Karpas-422 (cell line): ENCODE results near the gene SYTL3. TPM values are rescaled to one million over a fixed set of nuclear protein-coding genes. Genes with fewer than 3 reads are reported as not detected.

ENCODE experiments used
- DNase-seq: peaks from one replicate; pipeline ENCODE4 v3.0.0-alpha.2; 2015
- H2AFZ ChIP-seq: fragments of 200-600 bp; sonication (generic); 2 replicates; pipeline ENCODE4 v1.6.1; 2014; ENCODE audit warnings: antibody characterized with exemption, low read length, mixed read lengths
- H3K27ac ChIP-seq: fragments of 200-600 bp; sonication (generic); 2 replicates; pipeline ENCODE4 v1.5.1; 2014; ENCODE audit warnings: mild to moderate bottlenecking, low read length, moderate library complexity
- H3K27me3 ChIP-seq: fragments of 200-600 bp; sonication (generic); 2 replicates; pipeline ENCODE4 v1.6.1; 2014; ENCODE audit warnings: low read length, mixed read lengths
- H3K36me3 ChIP-seq: fragments of 200-600 bp; sonication (generic); 2 replicates; pipeline ENCODE4 v1.6.1; 2014; ENCODE audit warnings: low read length, mixed read lengths; ENCODE audit not compliant: insufficient read depth
- H3K4me1 ChIP-seq: fragments of 200-600 bp; sonication (generic); 2 replicates; pipeline ENCODE4 v1.6.1; 2014; ENCODE audit warnings: mild to moderate bottlenecking, low read length, mixed read lengths
- H3K4me2 ChIP-seq: fragments of 200-600 bp; sonication (generic); 2 replicates; pipeline ENCODE4 v1.6.1; 2014; ENCODE audit warnings: low read length, low read depth, mild to moderate bottlenecking; ENCODE audit not compliant: poor library complexity, severe bottlenecking
- H3K4me3 ChIP-seq: fragments of 200-600 bp; sonication (generic); 2 replicates; pipeline ENCODE4 v1.5.1; 2014; ENCODE audit warnings: mild to moderate bottlenecking, antibody characterized with exemption, low read length, mixed read lengths
- H3K79me2 ChIP-seq: fragments of 200-600 bp; sonication (generic); 2 replicates; pipeline ENCODE4 v1.6.1; 2014; ENCODE audit warnings: mild to moderate bottlenecking, low read length, mixed read lengths
- H3K9ac ChIP-seq: fragments of 200-600 bp; sonication (generic); 2 replicates; pipeline ENCODE4 v1.6.0; 2014; ENCODE audit warnings: low read length
- H3K9me2 ChIP-seq: fragments of 200-600 bp; sonication (generic), shearing (Covaris generic); replicated peaks from 2 replicates; pipeline ENCODE4 v1.6.0; 2014; ENCODE audit warnings: mild to moderate bottlenecking, low read length, moderate library complexity; ENCODE audit not compliant: insufficient read depth
- H3K9me3 ChIP-seq: fragments of 300-700, 200-600 bp; sonication (generic); 2 replicates; pipeline ENCODE4 v1.6.1; 2014; ENCODE audit warnings: low read length, mixed read lengths
- H4K20me1 ChIP-seq: fragments of 200-600 bp; sonication (generic); 2 replicates; pipeline ENCODE4 v1.6.1; 2014; ENCODE audit warnings: mild to moderate bottlenecking, antibody characterized with exemption, low read length, low read depth; ENCODE audit not compliant: insufficient read depth
- total RNA-seq: library from RNA; depleted of rRNA; stranded (reverse); fragments of >200 nt; shearing (Covaris generic); gene quantifications from 2 replicates; pipeline ENCODE4 v1.2.3, GENCODE V29; 2014; ENCODE audit warnings: low replicate concordance

The SYTL3 gene
- total RNA-seq, 1 experiment from 2014 or later: 0.41 TPM

DNA sequence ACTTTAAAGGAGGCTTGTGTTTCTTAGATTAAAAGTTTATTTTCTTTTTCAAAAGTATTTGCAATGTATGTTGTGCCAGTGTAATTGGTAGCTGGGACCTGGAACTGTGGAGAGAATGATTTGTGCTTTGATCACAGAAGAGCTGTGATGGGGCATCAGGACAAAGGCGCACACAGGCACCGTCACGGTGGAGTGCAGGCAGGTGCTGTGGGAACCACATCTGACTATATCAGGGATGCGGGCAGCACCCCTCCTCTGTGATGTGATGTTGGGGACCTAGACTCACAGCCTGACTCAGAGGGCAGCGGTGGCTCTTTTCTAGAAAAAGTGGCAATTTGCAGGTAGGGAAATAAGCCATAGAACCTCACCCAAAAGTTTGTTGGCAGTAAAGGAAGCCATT lies 34.5 kb downstream of the SYTL3 start:
- DNase-seq: peak; percentile 37
- Histone ChIP-seq H4K20me1 (no peaks in the 10 kb centered on the region), H3K4me3 (no peak overlapping the region), H3K4me2 (no peak overlapping the region), H3K4me1 (no peaks in the 10 kb centered on the region; the same call in 1 of the 2 replicates), H3K27ac (no peak overlapping the region), H3K36me3 (no peaks in the 10 kb centered on the region), H3K27me3 (no peaks in the 10 kb centered on the region), H3K9ac (no peak overlapping the region), H3K79me2 (no peaks in the 10 kb centered on the region), H3K9me2 (no peaks in the 10 kb centered on the region), H2AFZ (no peak overlapping the region), H3K9me3 (no peaks in the 10 kb centered on the region)

DNA sequence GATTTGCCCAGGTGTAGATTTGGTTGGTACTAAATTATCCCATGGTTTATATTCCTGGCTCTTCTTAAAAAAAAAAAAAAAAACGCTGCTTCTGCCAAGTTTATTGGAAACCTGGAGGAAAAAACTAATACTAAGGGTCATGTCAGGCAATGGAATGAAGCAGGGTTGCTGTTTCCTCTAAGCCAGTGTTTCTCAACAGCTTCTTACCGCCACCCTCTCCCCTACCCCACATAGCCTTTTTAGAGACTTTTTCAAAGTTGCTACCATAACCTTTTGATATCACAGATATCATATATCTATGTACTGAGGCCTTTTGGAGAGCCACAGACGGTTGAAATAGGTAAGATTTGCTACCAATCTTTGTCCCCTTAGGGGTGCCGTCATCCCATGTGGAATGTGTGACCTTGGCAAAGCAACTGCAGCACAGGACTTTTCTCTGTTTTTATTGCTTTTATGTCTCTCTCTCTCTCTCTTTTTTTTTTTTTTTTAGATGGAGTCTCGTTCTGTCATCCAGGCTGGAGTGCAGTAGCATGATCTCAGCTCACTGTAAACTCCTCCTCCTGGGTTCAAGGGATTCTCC lies 35.0 kb downstream of the SYTL3 start:
- Histone ChIP-seq H3K36me3 (no peaks in the 10 kb centered on the region), H3K27me3 (no peaks in the 10 kb centered on the region), H3K79me2 (no peaks in the 10 kb centered on the region), H2AFZ (no peak overlapping the region), H3K9me3 (no peaks in the 10 kb centered on the region), H3K4me1 (no peaks in the 10 kb centered on the region; the same call in 1 of the 2 replicates), H3K4me3 (no peak overlapping the region), H4K20me1 (no peaks in the 10 kb centered on the region), H3K27ac (no peak overlapping the region), H3K9ac (no peak overlapping the region), H3K9me2 (no peaks in the 10 kb centered on the region), H3K4me2 (no peak overlapping the region)
- peak; percentile 36 for DNase-seq

DNA sequence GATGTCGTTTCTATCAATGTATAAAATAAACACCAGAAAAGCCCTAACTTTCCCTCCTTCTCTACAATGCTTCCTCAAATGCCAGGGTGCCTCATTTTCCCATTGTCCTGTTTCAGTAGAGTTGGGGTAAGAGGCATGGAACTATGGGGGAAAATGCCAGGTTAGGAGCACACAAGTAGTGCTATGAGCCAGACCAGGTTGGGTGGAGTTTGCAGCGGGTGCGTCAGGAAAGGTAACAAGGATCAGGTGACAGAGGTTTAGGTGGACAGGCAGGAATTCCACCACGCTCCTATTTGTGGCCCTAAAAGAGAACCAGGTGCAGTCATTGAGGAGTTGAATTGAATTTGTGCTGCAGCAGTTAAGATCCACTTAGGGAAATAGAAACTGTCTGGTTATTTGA lies 36.5 kb downstream of the SYTL3 start:
- Histone ChIP-seq H3K27me3 (no peaks in the 10 kb centered on the region), H4K20me1 (no peaks in the 10 kb centered on the region), H3K9me2 (no peaks in the 10 kb centered on the region), H3K4me1 (no peaks in the 10 kb centered on the region; the same call in 1 of the 2 replicates), H3K79me2 (no peaks in the 10 kb centered on the region), H3K4me3 (no peak overlapping the region), H3K27ac (no peak overlapping the region), H3K4me2 (no peak overlapping the region), H3K9me3 (no peaks in the 10 kb centered on the region), H3K36me3 (no peaks in the 10 kb centered on the region), H3K9ac (no peak overlapping the region), H2AFZ (no peak overlapping the region)
- no peak for DNase-seq

DNA sequence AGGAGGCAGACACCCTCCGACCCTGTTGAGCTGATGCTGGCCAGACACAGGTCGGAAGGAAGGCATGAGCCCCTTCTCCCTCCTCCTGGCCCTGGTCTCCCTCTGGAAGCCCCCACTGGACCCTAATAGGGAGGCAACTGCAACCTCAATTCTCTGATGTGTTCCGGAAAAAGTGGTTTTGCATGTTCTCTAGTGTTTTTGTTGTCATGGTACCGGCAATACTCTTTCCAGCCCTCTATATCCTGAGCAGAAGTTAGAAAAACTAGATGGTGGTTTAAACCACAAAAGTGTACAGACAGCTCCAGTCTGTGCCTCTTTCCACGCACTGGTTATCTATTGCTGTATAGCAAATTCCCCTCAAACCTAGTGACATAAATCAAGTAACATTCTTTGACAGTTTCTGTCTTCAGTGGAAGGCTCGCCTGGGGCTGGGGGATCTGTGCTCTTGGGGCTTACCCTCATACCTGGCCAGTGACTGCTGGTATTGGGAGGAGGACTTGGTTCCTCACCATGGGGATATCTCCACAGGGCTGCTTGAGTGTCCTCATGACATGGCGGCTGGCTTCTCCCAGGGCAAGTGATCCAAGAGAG lies 37.0 kb downstream of the SYTL3 start:
- Histone ChIP-seq H3K27me3 (no peaks in the 10 kb centered on the region), H4K20me1 (no peaks in the 10 kb centered on the region), H3K9me2 (no peaks in the 10 kb centered on the region), H3K4me1 (peaks cover 3% of the 10 kb centered on the region), H3K79me2 (no peaks in the 10 kb centered on the region), H3K36me3 (no peaks in the 10 kb centered on the region), H3K9me3 (no peaks in the 10 kb centered on the region), H3K4me2 (no peak overlapping the region), H2AFZ (no peak overlapping the region), H3K9ac (no peak overlapping the region), H3K4me3 (no peak overlapping the region), H3K27ac (no peak overlapping the region)
- DNase-seq: peak; percentile 34

DNA sequence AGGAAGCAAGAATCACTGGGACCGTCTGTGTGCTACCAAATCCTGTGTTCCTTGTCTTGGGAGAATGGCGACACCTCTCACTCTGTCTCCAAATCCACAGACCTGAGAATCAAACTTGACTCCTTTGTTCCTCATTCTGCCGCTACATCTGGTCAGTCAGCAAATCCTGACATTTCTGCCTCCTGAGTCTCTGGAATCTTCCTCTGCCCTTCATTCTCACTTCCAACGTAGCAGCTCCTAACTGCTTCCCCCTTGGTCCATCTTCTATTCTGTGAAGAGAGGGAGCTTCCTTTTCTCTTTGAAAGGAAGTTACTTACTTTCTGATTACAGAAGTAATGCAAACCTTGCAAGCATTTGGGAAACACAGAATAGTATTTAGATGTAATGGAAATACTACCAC lies 37.7 kb downstream of the SYTL3 start:
- H3K27me3 ChIP-seq: no peaks in the 10 kb centered on the region
- no peak overlapping the region for H3K4me2 ChIP-seq

DNA sequence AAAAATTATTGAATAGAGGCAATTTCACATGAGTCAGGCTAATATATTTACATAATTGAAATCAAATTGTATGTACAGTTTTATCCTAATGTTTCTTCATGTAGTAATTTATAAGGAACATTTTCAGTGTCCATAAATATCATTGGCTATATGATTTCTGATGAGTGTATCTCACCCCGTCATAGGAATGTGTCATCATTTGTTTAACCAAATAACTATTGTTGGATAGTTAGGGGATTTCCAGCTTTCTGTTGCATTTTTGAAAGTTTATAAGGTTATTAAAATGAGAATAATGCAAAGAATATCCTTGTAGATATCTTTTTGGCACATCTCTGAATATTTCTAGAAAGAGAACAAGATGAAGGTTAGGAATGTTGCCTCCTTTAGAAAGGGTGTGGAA lies 39.0 kb downstream of the SYTL3 start:
- Histone ChIP-seq H3K36me3 (no peaks in the 10 kb centered on the region), H3K79me2 (no peaks in the 10 kb centered on the region), H3K4me2 (no peak overlapping the region), H3K9ac (no peak overlapping the region), H3K27me3 (no peaks in the 10 kb centered on the region), H3K9me2 (no peaks in the 10 kb centered on the region), H3K4me3 (no peak overlapping the region), H3K4me1 (peaks cover 3% of the 10 kb centered on the region), H2AFZ (no peak overlapping the region), H3K9me3 (no peaks in the 10 kb centered on the region), H3K27ac (no peak overlapping the region), H4K20me1 (no peaks in the 10 kb centered on the region)
- no peak for DNase-seq

More for the DNA sequence above, 37.7 kb downstream of the SYTL3 start:
- no peak for DNase-seq
- no peaks in the 10 kb centered on the region for H3K9me3 ChIP-seq
- no peak overlapping the region for H3K27ac ChIP-seq
- peaks cover 3% of the 10 kb centered on the region for H3K4me1 ChIP-seq
- H3K79me2 ChIP-seq: no peaks in the 10 kb centered on the region
- H3K36me3 ChIP-seq: no peaks in the 10 kb centered on the region
- H3K9ac ChIP-seq: no peak overlapping the region
- H4K20me1 ChIP-seq: no peaks in the 10 kb centered on the region
- no peaks in the 10 kb centered on the region for H3K9me2 ChIP-seq
- no peak overlapping the region for H3K4me3 ChIP-seq
- no peak overlapping the region for H2AFZ ChIP-seq

- Histone ChIP-seq H3K79me2 (no peaks in the 10 kb centered on the region), H3K27ac (no peak overlapping the region), H3K9ac (no peak overlapping the region), H3K4me2 (no peak overlapping the region), H3K4me1 (peaks cover 7% of the 10 kb centered on the region), H3K4me3 (no peak overlapping the region), H3K9me3 (no peaks in the 10 kb centered on the region), H3K36me3 (no peaks in the 10 kb centered on the region), H3K9me2 (no peaks in the 10 kb centered on the region), H4K20me1 (no peaks in the 10 kb centered on the region), H2AFZ (no peak overlapping the region), H3K27me3 (no peaks in the 10 kb centered on the region)
- no peak for DNase-seq
Measured at GRCh38 chr6:158694913-158695312, 45.1 kb downstream of the SYTL3 start.

DNA sequence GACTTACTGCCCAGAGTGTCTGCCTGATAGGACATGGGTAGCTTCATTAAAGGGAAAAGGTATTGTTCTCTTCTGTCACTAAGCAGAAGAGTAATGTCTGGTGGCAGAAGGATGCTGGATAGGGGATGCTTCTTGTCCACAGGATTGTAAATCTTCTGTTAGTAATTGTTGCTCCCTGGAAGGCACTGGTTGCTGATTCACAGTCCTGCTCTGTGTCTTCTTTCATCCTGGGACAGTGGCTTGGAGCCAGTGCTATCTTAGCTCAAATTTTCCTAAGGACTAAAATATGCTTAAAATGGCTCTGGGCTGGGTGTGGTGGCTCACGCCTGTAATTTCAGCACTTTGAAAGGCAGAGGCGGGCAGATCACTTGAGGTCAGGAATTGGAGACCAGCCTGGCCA lies 48.0 kb downstream of the SYTL3 start:
- Histone ChIP-seq H3K9me3 (no peaks in the 10 kb centered on the region), H3K4me2 (no peak overlapping the region), H3K27me3 (no peaks in the 10 kb centered on the region)

More for the DNA sequence above, 48.0 kb downstream of the SYTL3 start:
- DNase-seq: no peak
- H3K36me3 ChIP-seq: no peaks in the 10 kb centered on the region
- no peak overlapping the region for H3K4me3 ChIP-seq
- H3K9me2 ChIP-seq: no peaks in the 10 kb centered on the region
- H3K9ac ChIP-seq: no peak overlapping the region
- peaks cover 4% of the 10 kb centered on the region for H3K4me1 ChIP-seq
- no peak overlapping the region for H2AFZ ChIP-seq
- H3K27ac ChIP-seq: no peak overlapping the region
- H4K20me1 ChIP-seq: no peaks in the 10 kb centered on the region
- no peaks in the 10 kb centered on the region for H3K79me2 ChIP-seq
